Liver (tissue), 9 donors: ENCODE results near the gene EZR. TPM values are rescaled to one million over a fixed set of nuclear protein-coding genes. Genes with fewer than 3 reads are reported as not detected.

Source experiments
- DNase-seq: peaks from one replicate; pipeline ENCODE4 v3.0.0-alpha.2; 2017; ENCODE audit warnings: low spot score
- H3K27ac ChIP-seq, 2 donors: one replicate each; pipeline ENCODE4 v1.7.0; 2013; ENCODE audit warnings: inconsistent platforms in 2 of 2, low read length in 2 of 2, control low read depth in 1 of 2, low read depth in 1 of 2, mild to moderate bottlenecking in 1 of 2
- H3K27me3 ChIP-seq, 4 donors: one replicate each; pipeline versions ENCODE4 v1.6.1 to v1.7.0; 2013; ENCODE audit warnings: low read length in 3 of 4, inconsistent platforms in 1 of 4, mild to moderate bottlenecking in 1 of 4, moderate library complexity in 1 of 4; ENCODE audit not compliant: control insufficient read depth in 4 of 4, insufficient read depth in 4 of 4
- H3K36me3 ChIP-seq, 4 donors: one replicate each; pipeline versions ENCODE4 v1.6.1 to v1.7.0; 2013; ENCODE audit warnings: low read length in 3 of 4, mild to moderate bottlenecking in 3 of 4, low read depth in 1 of 4, moderate library complexity in 1 of 4; ENCODE audit not compliant: control insufficient read depth in 4 of 4, insufficient read depth in 3 of 4
- H3K4me1 ChIP-seq, 4 donors: one replicate each; pipeline versions ENCODE4 v1.6.1 to v1.7.0; 2013; ENCODE audit warnings: low read length in 3 of 4, mild to moderate bottlenecking in 3 of 4, moderate library complexity in 1 of 4; ENCODE audit not compliant: control insufficient read depth in 4 of 4, insufficient read depth in 4 of 4
- H3K4me3 ChIP-seq, 3 donors: one replicate each; pipeline versions ENCODE4 v1.6.1 to v1.7.0; 2013; ENCODE audit warnings: low read length in 3 of 3, control low read depth in 1 of 3, low read depth in 1 of 3, mild to moderate bottlenecking in 1 of 3
- H3K9ac ChIP-seq, 2 donors: one replicate each; pipeline ENCODE4 v1.7.0; 2013; ENCODE audit warnings: low read length in 2 of 2, mild to moderate bottlenecking in 2 of 2, moderate library complexity in 2 of 2, control low read depth in 1 of 2, low read depth in 1 of 2
- H3K9me3 ChIP-seq, 4 donors: one replicate each; pipeline versions ENCODE4 v1.6.1 to v1.7.0; 2013; ENCODE audit warnings: low read length in 3 of 4; ENCODE audit not compliant: control insufficient read depth in 4 of 4
- CTCF ChIP-seq: fragments of 150-350 bp; IDR thresholded peaks from 2 replicates; pipeline ENCODE4 v1.5.1; 2017; ENCODE audit warnings: improper control_type of control experiment, low read depth, low read length; ENCODE audit not compliant: missing input control
- EGR1 ChIP-seq, 2 donors: IDR thresholded peaks; 2 replicates each; pipeline ENCODE4 v1.6.1; 2016 to 2018; ENCODE audit warnings: antibody characterized with exemption in 2 of 2, low read depth in 2 of 2
- FOXA1 ChIP-seq: IDR thresholded peaks from 2 replicates; pipeline ENCODE4 v1.6.1; 2016; ENCODE audit warnings: antibody characterized with exemption
- FOXA2 ChIP-seq: IDR thresholded peaks from 2 replicates; pipeline ENCODE4 v1.6.1; 2016; ENCODE audit warnings: antibody characterized with exemption
- GABPA ChIP-seq, 2 donors: IDR thresholded peaks in 1 of 2; conservative IDR thresholded peaks in 1 of 2; 2 replicates each; pipeline ENCODE4 v1.6.1; 2016; ENCODE audit warnings: antibody characterized with exemption in 2 of 2, mild to moderate bottlenecking in 1 of 2, moderate library complexity in 1 of 2
- HNF4A ChIP-seq, 2 donors: conservative IDR thresholded peaks; 2 replicates each; pipeline ENCODE4 v1.6.1; 2016; ENCODE audit warnings: antibody characterized with exemption in 2 of 2, mild to moderate bottlenecking in 2 of 2
- HNF4G ChIP-seq: IDR thresholded peaks from 2 replicates; pipeline ENCODE4 v1.6.1; 2016; ENCODE audit warnings: antibody characterized with exemption
- JUND ChIP-seq, 2 donors: IDR thresholded peaks; 2 replicates each; pipeline ENCODE4 v1.6.1; 2016; ENCODE audit warnings: antibody characterized with exemption in 2 of 2
- NR2F2 ChIP-seq: IDR thresholded peaks from 2 replicates; pipeline ENCODE4 v1.6.1; 2016; ENCODE audit warnings: antibody characterized with exemption
- RAD21 ChIP-seq, 2 donors: IDR thresholded peaks; 2 replicates each; pipeline ENCODE4 v1.6.1; 2016; ENCODE audit warnings: antibody characterized with exemption in 2 of 2, mild to moderate bottlenecking in 2 of 2
- RXRA ChIP-seq, 2 donors: IDR thresholded peaks; 2 replicates each; pipeline ENCODE4 v1.6.1; 2017 to 2018; ENCODE audit warnings: antibody characterized with exemption in 2 of 2, mild to moderate bottlenecking in 1 of 2
- SP1 ChIP-seq: IDR thresholded peaks from 2 replicates; pipeline ENCODE4 v1.6.1; 2018; ENCODE audit warnings: antibody characterized with exemption, mild to moderate bottlenecking
- TAF1 ChIP-seq: conservative IDR thresholded peaks from 2 replicates; pipeline ENCODE4 v1.6.1; 2016; ENCODE audit warnings: antibody characterized with exemption, mild to moderate bottlenecking
- YY1 ChIP-seq: IDR thresholded peaks from 2 replicates; pipeline ENCODE4 v1.6.1; 2016; ENCODE audit warnings: antibody characterized with exemption, mild to moderate bottlenecking
- WGBS: extraction: QIAGEN DNeasy Blood & Tissue Kit; methylation state at CpG from one replicate; pipeline ENCODE4 v1.1.7; 2013; 5-methylcytosine and 5-hydroxymethylcytosine counted together
- polyA plus RNA-seq, 2 donors: library from polyadenylated mRNA; stranded (reverse) in 1 of 2; unstranded in 1 of 2; fragments of 200-250 nt in 1 of 2; fragments of >200 nt in 1 of 2; fragmentation: Nextera tagmentation in 1 of 2; extraction: Ambion mirVana in 1 of 2; gene quantifications; one replicate each; pipeline versions ENCODE4 v1.2.1 to v1.2.3, GENCODE V29; 2013 to 2015
- total RNA-seq, 2 donors: library from RNA; depleted of rRNA; stranded (reverse); fragments of >200 nt; gene quantifications; one replicate each; pipeline ENCODE4 v1.2.3, GENCODE V29; 2014
- TF ChIP-seq, protein P1 (sequence below): IDR thresholded peaks from 2 replicates; pipeline ENCODE4 v1.6.1; 2016; ENCODE audit warnings: antibody characterized with exemption
- TF ChIP-seq, protein P2 (sequence below): IDR thresholded peaks from 2 replicates; pipeline ENCODE4 v1.6.1; 2016; ENCODE audit warnings: antibody characterized with exemption
- TF ChIP-seq, protein P3 (sequence below): IDR thresholded peaks from 2 replicates; pipeline ENCODE4 v1.6.1; 2016; ENCODE audit warnings: antibody characterized with exemption
- TF ChIP-seq, protein P4 (sequence below): IDR thresholded peaks from 2 replicates; pipeline ENCODE4 v1.6.1; 2016; ENCODE audit warnings: antibody characterized with exemption, mild to moderate bottlenecking
- donor health status: healthy.
- donor health status: healthy.
- donor health status: healthy.
- donor health status: healthy.
- donor health status: healthy.

The EZR gene
- total and polyA plus RNA-seq, 4 donors, result 22.0 to 35.4 (median 25.4) TPM

- TF ChIP-seq, protein P1, sequence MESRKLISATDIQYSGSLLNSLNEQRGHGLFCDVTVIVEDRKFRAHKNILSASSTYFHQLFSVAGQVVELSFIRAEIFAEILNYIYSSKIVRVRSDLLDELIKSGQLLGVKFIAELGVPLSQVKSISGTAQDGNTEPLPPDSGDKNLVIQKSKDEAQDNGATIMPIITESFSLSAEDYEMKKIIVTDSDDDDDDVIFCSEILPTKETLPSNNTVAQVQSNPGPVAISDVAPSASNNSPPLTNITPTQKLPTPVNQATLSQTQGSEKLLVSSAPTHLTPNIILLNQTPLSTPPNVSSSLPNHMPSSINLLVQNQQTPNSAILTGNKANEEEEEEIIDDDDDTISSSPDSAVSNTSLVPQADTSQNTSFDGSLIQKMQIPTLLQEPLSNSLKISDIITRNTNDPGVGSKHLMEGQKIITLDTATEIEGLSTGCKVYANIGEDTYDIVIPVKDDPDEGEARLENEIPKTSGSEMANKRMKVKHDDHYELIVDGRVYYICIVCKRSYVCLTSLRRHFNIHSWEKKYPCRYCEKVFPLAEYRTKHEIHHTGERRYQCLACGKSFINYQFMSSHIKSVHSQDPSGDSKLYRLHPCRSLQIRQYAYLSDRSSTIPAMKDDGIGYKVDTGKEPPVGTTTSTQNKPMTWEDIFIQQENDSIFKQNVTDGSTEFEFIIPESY, result no peak
- TF ChIP-seq HNF4G, result no peak
- no peak for TF ChIP-seq YY1
- TF ChIP-seq RXRA (IDR thresholded peaks at IDR 0.05), result no peak
- TF ChIP-seq, protein P2, sequence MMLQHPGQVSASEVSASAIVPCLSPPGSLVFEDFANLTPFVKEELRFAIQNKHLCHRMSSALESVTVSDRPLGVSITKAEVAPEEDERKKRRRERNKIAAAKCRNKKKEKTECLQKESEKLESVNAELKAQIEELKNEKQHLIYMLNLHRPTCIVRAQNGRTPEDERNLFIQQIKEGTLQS, result no peak
Observed at GRCh38 chr6:158758451-158758860, 60.7 kb downstream of the EZR start (continued).

GRCh38 chr6:158757753-158758090 is 61.4 kb downstream of the EZR start:
- WGBS, result 78% methylated on average over 9 of the region's 9 CpGs

More at GRCh38 chr6:158757753-158758090, 61.4 kb downstream of the EZR start:
- H3K9me3 ChIP-seq, result no peaks in the 10 kb centered on the region
- H3K27me3 ChIP-seq, result no peaks in the 10 kb centered on the region
- H3K9ac ChIP-seq, result no peak overlapping the region
- no peak for DNase-seq
- H3K27ac ChIP-seq, result no peak overlapping the region
- TF ChIP-seq HNF4A (conservative IDR thresholded peaks at IDR 0.05) (no peak), FOXA1 (no peak), EGR1 (IDR thresholded peaks at IDR 0.05; ENCODE audit: low read depth in 2 of 2) (no peak), RAD21 (IDR thresholded peaks at IDR 0.05) (no peak), SP1 (no peak), YY1 (no peak), CTCF (no peak), NR2F2 (no peak), RXRA (IDR thresholded peaks at IDR 0.05) (no peak), GABPA (IDR thresholded peaks at IDR 0.05 in 1 of 2, conservative IDR thresholded peaks at IDR 0.05 in 1 of 2) (no peak), HNF4G (no peak), JUND (IDR thresholded peaks at IDR 0.05) (no peak), TAF1 (no peak), FOXA2 (no peak)
- TF ChIP-seq, protein P3, sequence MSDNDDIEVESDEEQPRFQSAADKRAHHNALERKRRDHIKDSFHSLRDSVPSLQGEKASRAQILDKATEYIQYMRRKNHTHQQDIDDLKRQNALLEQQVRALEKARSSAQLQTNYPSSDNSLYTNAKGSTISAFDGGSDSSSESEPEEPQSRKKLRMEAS, result no peak
- TF ChIP-seq, protein P2, result no peak
- TF ChIP-seq, protein P1, result no peak
- TF ChIP-seq, protein P4, sequence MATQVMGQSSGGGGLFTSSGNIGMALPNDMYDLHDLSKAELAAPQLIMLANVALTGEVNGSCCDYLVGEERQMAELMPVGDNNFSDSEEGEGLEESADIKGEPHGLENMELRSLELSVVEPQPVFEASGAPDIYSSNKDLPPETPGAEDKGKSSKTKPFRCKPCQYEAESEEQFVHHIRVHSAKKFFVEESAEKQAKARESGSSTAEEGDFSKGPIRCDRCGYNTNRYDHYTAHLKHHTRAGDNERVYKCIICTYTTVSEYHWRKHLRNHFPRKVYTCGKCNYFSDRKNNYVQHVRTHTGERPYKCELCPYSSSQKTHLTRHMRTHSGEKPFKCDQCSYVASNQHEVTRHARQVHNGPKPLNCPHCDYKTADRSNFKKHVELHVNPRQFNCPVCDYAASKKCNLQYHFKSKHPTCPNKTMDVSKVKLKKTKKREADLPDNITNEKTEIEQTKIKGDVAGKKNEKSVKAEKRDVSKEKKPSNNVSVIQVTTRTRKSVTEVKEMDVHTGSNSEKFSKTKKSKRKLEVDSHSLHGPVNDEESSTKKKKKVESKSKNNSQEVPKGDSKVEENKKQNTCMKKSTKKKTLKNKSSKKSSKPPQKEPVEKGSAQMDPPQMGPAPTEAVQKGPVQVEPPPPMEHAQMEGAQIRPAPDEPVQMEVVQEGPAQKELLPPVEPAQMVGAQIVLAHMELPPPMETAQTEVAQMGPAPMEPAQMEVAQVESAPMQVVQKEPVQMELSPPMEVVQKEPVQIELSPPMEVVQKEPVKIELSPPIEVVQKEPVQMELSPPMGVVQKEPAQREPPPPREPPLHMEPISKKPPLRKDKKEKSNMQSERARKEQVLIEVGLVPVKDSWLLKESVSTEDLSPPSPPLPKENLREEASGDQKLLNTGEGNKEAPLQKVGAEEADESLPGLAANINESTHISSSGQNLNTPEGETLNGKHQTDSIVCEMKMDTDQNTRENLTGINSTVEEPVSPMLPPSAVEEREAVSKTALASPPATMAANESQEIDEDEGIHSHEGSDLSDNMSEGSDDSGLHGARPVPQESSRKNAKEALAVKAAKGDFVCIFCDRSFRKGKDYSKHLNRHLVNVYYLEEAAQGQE, result no peak
- no peaks in the 10 kb centered on the region for H3K36me3 ChIP-seq
- no peak overlapping the region for H3K4me3 ChIP-seq
- peaks cover 0 to under 1% (median 0%) of the 10 kb centered on the region in 4 donors for H3K4me1 ChIP-seq
